ENCODE measurements around the gene CDH4.

DNA sequence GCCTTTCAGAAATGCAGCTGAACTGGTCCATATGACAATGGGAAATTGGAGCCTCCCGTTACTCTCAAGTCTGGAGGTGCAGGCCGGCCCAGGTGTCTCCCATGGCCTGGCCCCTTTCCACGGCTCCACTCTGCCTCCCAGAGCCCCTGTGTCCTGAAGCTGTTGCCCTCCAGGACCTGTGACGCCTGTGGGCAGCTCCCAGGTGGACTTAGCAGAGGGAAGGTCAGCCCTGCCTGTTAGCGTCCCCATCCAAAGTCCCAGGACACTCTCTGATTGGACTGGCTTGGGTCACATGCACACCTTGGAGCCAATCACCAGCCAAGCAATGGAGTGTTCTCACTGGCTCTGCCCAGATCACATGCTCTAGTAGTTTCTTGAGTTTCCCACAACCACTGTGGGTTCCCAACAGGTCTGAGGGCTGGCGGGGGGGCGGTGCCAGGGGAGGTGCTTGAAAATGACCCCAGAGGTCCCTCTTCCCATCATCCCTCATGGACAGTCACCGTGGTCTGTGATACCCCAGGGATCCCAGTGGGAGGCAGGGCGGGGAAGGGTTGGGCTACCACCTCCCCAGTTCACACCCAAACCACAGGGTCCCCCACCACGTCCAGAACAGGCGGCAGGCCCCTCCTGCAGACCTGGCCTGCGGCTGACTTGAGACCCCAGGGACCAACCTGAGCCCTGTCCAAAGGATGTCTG lies 678.1 kb downstream of the CDH4 start:
- no peak for TF ChIP-seq EZH2 (IDR thresholded peaks at IDR 0.05; ENCODE audit: borderline replicate concordance, insufficient read depth, low read depth, low read length, poor library complexity, severe bottlenecking)
- TF ChIP-seq, protein P1, sequence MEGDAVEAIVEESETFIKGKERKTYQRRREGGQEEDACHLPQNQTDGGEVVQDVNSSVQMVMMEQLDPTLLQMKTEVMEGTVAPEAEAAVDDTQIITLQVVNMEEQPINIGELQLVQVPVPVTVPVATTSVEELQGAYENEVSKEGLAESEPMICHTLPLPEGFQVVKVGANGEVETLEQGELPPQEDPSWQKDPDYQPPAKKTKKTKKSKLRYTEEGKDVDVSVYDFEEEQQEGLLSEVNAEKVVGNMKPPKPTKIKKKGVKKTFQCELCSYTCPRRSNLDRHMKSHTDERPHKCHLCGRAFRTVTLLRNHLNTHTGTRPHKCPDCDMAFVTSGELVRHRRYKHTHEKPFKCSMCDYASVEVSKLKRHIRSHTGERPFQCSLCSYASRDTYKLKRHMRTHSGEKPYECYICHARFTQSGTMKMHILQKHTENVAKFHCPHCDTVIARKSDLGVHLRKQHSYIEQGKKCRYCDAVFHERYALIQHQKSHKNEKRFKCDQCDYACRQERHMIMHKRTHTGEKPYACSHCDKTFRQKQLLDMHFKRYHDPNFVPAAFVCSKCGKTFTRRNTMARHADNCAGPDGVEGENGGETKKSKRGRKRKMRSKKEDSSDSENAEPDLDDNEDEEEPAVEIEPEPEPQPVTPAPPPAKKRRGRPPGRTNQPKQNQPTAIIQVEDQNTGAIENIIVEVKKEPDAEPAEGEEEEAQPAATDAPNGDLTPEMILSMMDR (IDR thresholded peaks at IDR 0.05), result no peak

Data from B cell (primary cell).